ENCODE data around the gene PHF8. TPM values are rescaled to one million over a fixed set of nuclear protein-coding genes. Genes with fewer than 3 reads are reported as not detected.
A peak's percentile ranks its signal among the peaks of the same experiment; 100 is the strongest.

The PHF8 gene
- 21.7 TPM for total RNA-seq

GRCh38 chrX:54044126-54044876 lies at the start of gene PHF8:
Gene PHF8 (minus strand): TSS chrX:54044473. CDS start chrX:54042728, 1,745 bp downstream.
- peak; percentile 88 for DNase-seq

GRCh38 chrX:54093571-54093970 lies 49.3 kb upstream of the PHF8 start:
- no peak for DNase-seq

DNA sequence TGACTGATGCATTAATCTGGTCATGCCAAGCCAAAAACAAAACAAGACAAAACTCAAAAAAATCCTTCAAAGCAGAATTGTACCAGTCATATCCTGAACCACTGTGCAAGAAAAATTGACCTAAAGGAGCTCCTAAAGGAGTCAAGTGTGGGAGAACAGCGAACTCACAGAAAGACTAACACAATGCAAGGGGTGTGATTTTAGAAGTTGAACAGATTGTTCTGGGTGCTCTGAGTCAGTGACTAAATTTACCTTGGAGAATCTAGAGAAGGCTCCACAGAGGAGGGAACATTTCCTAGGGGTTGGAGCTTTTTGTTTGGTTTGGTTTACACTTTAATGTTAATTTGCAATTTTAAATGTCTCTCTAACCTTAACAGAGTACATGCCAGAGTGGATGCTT lies 48.9 kb upstream of the PHF8 start:
- DNase-seq: no peak

GRCh38 chrX:54090880-54091279 lies 46.6 kb upstream of the PHF8 start:
- no peak for DNase-seq

- DNase-seq: no peak
Observed at GRCh38 chrX:54089191-54089590, 44.9 kb upstream of the PHF8 start.

DNA sequence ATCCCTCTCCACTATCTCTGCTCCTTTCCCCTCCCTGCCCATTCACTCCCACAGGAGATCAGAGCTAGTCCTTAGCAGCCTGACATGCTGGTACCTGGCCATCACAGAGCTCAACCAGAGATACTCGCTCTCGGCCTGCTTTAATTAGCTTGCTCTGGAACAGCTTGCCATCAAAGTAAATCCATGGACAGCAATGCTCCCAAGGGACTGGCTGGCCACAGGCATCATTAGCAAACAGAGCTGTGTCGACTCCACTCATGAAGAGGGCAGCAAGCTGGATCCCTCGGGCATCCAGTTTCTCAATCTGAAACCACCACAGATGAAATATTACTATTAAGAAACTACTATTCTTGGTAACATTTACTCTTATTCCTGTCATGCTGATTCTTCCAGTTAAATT lies 43.4 kb upstream of the PHF8 start:
- DNase-seq: no peak

- DNase-seq: no peak
Observed at GRCh38 chrX:54085666-54086065, 41.4 kb upstream of the PHF8 start.

- DNase-seq: no peak
Observed at GRCh38 chrX:54076903-54077302, 32.6 kb upstream of the PHF8 start.

DNA sequence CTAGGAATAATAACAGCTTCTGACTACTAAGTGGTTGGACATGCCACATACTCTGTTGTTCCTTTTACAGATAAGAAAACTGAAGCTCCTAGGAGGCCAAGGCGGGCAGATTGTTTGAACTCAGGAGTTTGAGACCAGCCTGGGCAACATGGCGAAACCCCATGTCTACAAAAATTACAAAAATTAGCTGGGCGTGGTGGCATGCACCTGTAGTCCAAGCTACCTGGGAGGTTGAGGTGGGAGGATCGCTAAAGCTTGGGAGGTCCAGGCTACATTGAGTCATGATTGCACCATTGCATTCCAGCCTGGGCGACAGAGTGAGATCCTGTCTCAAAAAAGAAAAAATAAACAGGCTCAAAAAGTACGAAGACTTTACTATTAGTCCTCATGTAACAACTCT lies 30.6 kb upstream of the PHF8 start:
- DNase-seq: no peak

DNA sequence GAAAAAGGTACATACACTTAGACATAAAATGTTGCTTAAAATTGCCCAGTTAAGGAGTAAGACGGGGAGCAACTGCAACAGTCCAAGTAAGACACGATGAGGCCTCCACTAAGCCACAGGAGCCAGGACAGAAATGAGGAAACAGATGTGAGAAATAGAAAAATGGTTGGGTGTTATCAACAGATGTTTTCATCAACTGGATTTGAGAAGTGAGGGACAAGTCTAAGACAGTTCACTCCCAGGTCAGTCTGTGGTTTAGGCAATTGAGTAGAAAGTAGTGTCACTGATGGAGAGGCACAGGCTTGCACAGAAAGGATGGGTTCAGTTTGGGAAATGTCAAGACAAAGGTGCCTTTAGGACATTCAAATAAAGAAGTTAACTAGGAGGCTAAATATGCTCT lies 23.5 kb upstream of the PHF8 start:
- DNase-seq: no peak

GRCh38 chrX:54066841-54067240 lies 22.6 kb upstream of the PHF8 start:
- no peak for DNase-seq

DNA sequence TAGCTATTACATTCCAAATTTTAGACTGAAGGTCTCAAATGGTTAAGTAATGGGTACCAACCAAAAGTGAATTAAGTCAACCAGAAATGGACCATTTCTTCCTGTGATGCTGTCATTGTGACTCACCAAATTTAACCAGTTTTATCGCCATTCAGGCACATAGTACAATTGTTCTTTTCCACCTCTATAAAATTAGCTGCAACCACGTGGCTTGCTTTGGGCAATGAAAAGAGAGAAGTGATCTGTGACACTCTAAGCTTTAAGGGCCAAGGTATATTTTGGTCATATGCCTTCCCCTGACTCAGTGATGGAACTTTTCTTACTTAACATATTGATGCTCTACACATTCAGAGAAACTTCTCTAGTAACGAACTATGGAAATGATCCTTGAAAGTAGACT lies 20.3 kb upstream of the PHF8 start:
- DNase-seq: no peak

DNA sequence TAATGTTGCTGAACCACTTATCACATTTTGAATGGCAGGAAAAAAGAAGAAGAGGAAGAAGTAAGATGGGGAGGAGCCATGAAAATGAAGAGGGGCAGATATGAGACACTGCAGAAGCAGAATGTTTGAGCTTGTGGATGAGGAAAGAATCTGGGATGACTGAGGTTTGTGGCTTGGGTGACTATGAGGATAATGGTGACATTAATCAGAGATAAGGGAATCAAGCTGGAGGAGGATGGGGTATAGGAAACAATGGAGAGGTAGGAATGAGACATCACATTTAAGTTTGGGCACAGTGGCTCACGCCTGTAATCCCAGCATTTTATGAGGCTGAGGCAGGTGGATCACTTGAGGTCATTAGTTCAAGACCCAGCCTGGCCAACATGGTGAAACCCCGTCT lies 19.1 kb upstream of the PHF8 start:
- DNase-seq: no peak

GRCh38 chrX:54049801-54050200 lies 5.5 kb upstream of the PHF8 start:
- no peak for DNase-seq

- no peak for DNase-seq
Observed at GRCh38 chrX:54048412-54048811, 4.1 kb upstream of the PHF8 start.

DNA sequence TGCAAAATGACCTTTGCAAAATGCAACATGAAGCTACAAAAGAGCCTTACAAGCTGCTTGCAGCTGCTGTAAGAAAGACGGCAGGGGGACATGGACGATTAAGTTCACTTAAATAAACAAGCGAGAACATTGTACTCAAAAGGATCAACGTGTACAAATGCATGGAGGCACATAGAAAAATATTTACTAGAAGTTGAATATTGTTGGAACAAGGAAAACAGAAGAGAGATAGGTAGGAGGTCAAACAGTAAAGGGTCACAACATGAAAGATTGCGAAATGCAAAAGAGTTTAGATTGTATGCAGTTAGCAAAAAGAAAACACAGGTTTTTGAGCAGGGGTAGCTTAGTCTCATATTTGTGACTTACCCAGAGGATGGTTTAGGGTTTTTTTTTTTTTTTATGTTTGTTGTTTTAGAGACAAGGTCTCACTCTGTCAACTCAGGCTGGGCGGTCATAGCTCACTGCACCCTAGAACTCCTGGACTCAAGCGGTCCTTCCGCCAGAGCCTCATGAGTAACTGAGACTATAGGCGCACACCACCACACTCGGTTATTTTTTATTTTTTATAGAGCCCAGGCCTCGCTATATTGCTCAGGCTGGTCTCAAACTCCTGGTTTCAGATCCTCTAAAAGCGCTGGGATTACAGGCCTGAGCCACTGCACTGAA lies 1.4 kb upstream of the PHF8 start:
- no peak for DNase-seq

DNA sequence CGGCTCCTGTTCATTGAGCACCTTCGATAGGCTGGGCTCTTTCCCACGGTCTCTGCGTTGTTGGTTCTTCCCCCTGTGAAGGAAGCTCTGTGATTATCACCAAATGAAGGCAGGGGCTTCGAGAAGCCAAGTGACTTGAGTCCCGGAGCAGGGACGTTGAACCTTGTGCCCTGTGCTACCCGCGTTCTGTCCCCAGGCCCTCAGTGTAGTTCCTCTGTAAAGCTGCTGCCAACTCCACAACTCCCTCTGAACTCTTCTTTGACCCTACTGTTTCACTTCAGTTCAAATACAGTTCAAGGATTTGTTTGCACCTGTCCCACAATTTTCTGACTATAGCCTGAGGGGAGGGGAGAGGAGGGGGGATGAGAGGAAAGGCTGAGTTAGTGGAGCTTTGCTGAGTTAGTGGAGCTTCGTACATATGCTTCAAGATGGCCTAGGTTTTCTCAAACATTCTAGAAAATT lies 635 bp upstream of the PHF8 start:
- peak; percentile 13 for DNase-seq

DNA sequence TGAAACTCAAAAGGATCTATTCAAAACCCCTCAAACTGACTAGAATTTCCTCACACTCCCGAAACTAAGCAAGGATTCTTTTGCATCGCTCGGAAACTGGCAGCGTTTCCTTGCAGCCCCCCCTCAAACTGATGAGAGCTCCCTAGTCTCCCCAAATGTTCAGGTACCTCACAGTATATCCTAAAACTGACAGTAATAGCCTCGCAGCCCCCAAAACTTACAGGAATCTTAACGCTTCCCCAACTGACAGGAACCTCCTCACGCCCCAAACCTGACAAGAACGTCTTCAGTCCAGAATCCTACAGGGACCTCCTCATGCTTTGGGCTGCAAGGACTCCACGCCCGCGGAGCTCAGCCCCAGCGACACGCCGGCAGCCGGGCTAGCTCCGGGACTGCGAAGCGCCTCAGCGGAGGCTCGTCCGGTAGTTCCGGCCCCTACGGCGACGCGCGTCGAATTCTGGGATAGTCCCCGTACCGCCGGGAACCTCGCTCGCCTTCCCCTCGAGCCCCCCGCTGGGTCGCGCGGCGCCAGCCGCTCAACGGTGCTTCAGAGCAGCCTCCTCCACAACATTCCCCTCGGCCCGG lies 640 bp downstream of the PHF8 start:
- DNase-seq: no peak

DNA sequence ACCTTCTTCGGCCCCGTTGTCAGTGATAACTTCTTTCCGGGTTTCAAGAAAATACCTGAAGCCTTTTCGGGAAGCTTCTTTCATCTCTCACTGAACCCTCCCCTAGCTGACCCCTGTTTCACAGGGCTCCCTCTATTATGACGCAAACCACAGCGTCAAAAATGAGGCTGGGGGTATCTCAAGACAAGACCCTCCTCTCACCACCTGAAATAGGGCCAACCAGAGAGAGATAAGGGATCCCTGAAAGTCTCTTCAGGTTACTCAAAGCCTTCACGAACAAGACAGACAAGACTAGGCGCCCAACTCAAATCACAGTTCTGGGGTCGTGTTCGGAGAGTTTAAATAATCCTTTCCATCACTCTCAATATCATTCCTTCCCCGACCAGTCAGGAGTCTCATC lies 1.2 kb downstream of the PHF8 start:
- DNase-seq: no peak

DNA sequence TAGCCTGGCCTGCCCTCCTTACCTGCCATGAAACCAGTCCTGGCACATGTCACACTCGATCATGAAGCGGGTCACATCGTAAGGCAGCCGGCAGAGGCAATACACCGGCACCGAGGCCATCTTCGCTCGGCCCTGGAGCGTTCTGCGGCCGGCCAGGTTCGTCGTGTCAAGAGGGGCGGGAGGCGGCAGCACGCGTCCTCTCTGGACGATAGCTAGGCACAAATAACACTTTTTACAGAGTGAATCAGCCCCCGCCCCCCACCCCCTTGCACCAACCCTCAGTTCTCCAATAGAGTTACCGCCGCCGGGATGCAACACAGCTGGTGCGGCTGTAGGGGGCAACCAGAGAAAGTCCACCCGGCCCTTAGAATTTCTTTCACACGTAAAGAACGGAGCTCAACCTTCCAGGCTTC lies 1.7 kb downstream of the PHF8 start:
- no peak for DNase-seq

- DNase-seq: no peak
Observed at GRCh38 chrX:54030329-54030728, 13.9 kb downstream of the PHF8 start.

DNA sequence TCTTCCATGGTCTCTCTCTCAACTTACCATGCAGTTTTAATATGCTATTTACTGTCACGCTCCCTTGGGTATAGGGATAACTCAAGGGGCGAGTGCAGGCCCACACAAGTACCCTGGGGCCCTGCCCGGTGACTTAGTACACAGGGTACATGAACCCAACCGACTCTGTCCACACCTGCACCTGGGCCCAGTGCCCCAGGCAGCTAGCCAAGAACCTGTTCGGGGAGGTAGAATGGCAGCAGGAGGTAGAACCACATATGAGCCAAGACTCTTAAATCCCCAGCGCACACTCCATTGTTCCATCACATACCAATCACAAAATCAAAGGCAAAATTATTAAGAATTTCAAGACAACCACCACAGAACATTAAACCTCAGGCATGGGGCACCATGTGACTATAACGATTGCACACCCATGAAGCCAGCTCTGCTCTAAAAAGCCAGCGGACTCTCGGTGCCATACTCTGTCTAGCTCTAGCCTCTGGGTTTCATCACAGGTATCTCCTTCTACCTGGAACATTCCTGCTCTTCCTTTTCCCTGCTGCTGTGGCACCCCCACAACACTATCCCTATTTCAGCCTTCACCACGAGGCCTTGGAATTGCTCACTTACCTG lies 14.6 kb downstream of the PHF8 start:
- DNase-seq: no peak

GRCh38 chrX:54024350-54024749 lies 19.9 kb downstream of the PHF8 start:
- DNase-seq: no peak

Measured in skin of body (tissue), 2 donors.